ENCODE measurements around the gene PLEKHM3. TPM values are rescaled to one million over a fixed set of nuclear protein-coding genes. Genes with fewer than 3 reads are reported as not detected.

PLEKHM3 gene
- total and polyA plus RNA-seq, 2 donors (not counting 1 experiment from before 2014, with no cell fraction given) = 5.3 to 20.1 TPM

GRCh38 chr2:207892716-207893402, 132.5 kb downstream of the PLEKHM3 start:
- DNase-seq (ENCODE audit: low read depth in 2 of 2) = peak in 1 of 2 donors; percentile 63
- Histone ChIP-seq H2AFZ (ENCODE audit: low read length) (no peak overlapping the region), H4K20me1 (ENCODE audit: control insufficient read depth, extremely low read depth, insufficient read depth, low read length) (no peaks in the 10 kb centered on the region), H3K4me2 (ENCODE audit: extremely low read depth, insufficient read depth, low read length) (no peak overlapping the region), H3K79me2 (ENCODE audit: control insufficient read depth, insufficient read depth, low read length) (no peaks in the 10 kb centered on the region), H3K4me1 (ENCODE audit: control insufficient read depth, extremely low read depth, insufficient read depth, low read length) (no peaks in the 10 kb centered on the region), H3K9me3 (ENCODE audit: control insufficient read depth, insufficient read depth, low read depth, low read length) (no peaks in the 10 kb centered on the region), H3K36me3 (ENCODE audit: control insufficient read depth, insufficient read depth, low read length) (no peaks in the 10 kb centered on the region), H3K9ac (ENCODE audit: insufficient read depth, low read length) (no peak overlapping the region), H3K27ac (ENCODE audit: insufficient read depth, low read length) (no peak overlapping the region), H3K4me3 (replicated peaks in 1 of 4; ENCODE audit: control extremely low read depth in 1 of 4, insufficient read depth in 1 of 4, low read depth in 3 of 4, low read length in 4 of 4) (no peak overlapping the region), H3K27me3 (ENCODE audit: control insufficient read depth, insufficient read depth, low read length) (no peaks in the 10 kb centered on the region)
- TF ChIP-seq CTCF (conservative IDR thresholded peaks at IDR 0.05 in 1 of 2, IDR thresholded peaks at IDR 0.05 in 1 of 2; ENCODE audit: low read depth in 1 of 2, low read length in 2 of 2) = no peak
- no peak for TF ChIP-seq EZH2 (IDR thresholded peaks at IDR 0.05; ENCODE audit: low read length, missing control alignments)

DNA sequence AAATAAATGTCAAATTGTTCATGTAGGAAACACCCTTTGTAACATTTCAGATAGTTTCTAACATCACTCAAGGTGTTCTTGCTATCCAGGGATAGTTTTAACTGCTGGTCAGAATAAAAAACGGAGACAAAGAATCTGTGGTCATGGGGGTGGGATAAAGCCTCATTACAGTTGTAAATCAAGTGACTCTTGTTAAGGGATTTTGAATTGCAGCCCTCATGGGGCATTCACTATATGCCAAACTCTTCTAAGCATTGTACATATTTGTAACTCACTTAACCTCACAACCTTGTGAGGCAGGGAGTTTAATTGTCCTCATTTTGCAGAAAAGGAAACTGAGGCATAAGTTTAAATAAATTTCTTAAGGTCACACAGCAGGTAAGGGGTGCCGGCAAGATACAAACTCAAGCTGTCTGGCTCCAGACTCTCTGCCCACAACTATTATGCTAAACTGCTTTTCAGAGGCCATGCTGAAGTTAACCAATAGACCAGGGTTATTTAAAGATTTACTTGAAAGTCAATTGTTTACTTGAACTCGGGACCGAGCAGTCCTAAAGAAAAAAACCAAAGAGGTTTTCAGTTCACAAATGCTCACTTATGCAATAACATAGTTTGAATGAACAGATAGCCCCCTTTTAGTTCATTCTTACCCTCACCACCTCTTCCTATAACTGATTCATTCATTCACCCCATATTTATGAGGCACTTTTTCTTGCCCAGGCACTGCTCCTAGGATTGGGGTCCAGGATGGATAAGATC, 134.1 kb downstream of the PLEKHM3 start:
- H3K9ac ChIP-seq (ENCODE audit: insufficient read depth, low read length) = no peak overlapping the region
- TF ChIP-seq EZH2 (IDR thresholded peaks at IDR 0.05; ENCODE audit: low read length, missing control alignments) (no peak), CTCF (conservative IDR thresholded peaks at IDR 0.05 in 1 of 2, IDR thresholded peaks at IDR 0.05 in 1 of 2; ENCODE audit: low read depth in 1 of 2, low read length in 2 of 2) (no peak)
- H3K4me3 ChIP-seq (replicated peaks in 1 of 4; ENCODE audit: control extremely low read depth in 1 of 4, insufficient read depth in 1 of 4, low read depth in 3 of 4, low read length in 4 of 4) = no peak overlapping the region
- H3K27me3 ChIP-seq (ENCODE audit: control insufficient read depth, insufficient read depth, low read length) = no peaks in the 10 kb centered on the region
- no peaks in the 10 kb centered on the region for H3K79me2 ChIP-seq (ENCODE audit: control insufficient read depth, insufficient read depth, low read length)
- no peaks in the 10 kb centered on the region for H3K9me3 ChIP-seq (ENCODE audit: control insufficient read depth, insufficient read depth, low read depth, low read length)
- no peak overlapping the region for H2AFZ ChIP-seq (ENCODE audit: low read length)
- H3K36me3 ChIP-seq (ENCODE audit: control insufficient read depth, insufficient read depth, low read length) = no peaks in the 10 kb centered on the region
- H3K4me2 ChIP-seq (ENCODE audit: extremely low read depth, insufficient read depth, low read length) = no peak overlapping the region
- no peaks in the 10 kb centered on the region for H4K20me1 ChIP-seq (ENCODE audit: control insufficient read depth, extremely low read depth, insufficient read depth, low read length)
- H3K27ac ChIP-seq (ENCODE audit: insufficient read depth, low read length) = no peak overlapping the region
- no peak for DNase-seq (ENCODE audit: low read depth in 2 of 2)
- no peaks in the 10 kb centered on the region for H3K4me1 ChIP-seq (ENCODE audit: control insufficient read depth, extremely low read depth, insufficient read depth, low read length)

DNA sequence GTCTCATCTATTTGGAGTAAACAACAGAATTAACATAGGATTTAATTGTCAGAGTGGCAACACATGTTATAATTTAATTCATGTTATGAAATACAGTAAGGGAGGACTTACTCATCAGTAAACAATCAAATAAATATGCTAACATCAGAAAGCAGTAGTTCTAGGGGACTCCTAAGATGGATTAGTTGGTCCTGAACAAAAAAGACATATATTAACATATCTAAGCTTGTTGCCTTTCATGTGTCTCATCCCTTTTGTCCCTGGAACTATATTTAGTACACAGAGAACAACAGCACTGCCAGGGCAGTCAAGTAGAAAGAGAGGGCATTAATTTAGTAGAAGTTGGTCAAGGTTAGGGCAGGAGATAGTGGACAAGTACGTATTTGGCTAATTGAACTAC, 137.8 kb downstream of the PLEKHM3 start:
- no peak for TF ChIP-seq EZH2 (IDR thresholded peaks at IDR 0.05; ENCODE audit: low read length, missing control alignments)
- TF ChIP-seq CTCF (conservative IDR thresholded peaks at IDR 0.05 in 1 of 2, IDR thresholded peaks at IDR 0.05 in 1 of 2; ENCODE audit: low read depth in 1 of 2, low read length in 2 of 2) = no peak
- Histone ChIP-seq H3K4me3 (replicated peaks in 1 of 4; ENCODE audit: control extremely low read depth in 1 of 4, insufficient read depth in 1 of 4, low read depth in 3 of 4, low read length in 4 of 4) (no peak overlapping the region), H3K27me3 (ENCODE audit: control insufficient read depth, insufficient read depth, low read length) (no peaks in the 10 kb centered on the region), H3K4me2 (ENCODE audit: extremely low read depth, insufficient read depth, low read length) (no peak overlapping the region), H3K9me3 (ENCODE audit: control insufficient read depth, insufficient read depth, low read depth, low read length) (no peaks in the 10 kb centered on the region), H2AFZ (ENCODE audit: low read length) (no peak overlapping the region), H3K4me1 (ENCODE audit: control insufficient read depth, extremely low read depth, insufficient read depth, low read length) (no peaks in the 10 kb centered on the region), H4K20me1 (ENCODE audit: control insufficient read depth, extremely low read depth, insufficient read depth, low read length) (no peaks in the 10 kb centered on the region), H3K36me3 (ENCODE audit: control insufficient read depth, insufficient read depth, low read length) (no peaks in the 10 kb centered on the region), H3K27ac (ENCODE audit: insufficient read depth, low read length) (no peak overlapping the region), H3K9ac (ENCODE audit: insufficient read depth, low read length) (no peak overlapping the region), H3K79me2 (ENCODE audit: control insufficient read depth, insufficient read depth, low read length) (no peaks in the 10 kb centered on the region)
- no peak for DNase-seq (ENCODE audit: low read depth in 2 of 2)

All from fibroblast of lung (primary cell).